Upper lobe of left lung (tissue), 4 donors: Measurements from ENCODE around the gene SNX20.

Source experiments
- POLR2A ChIP-seq, 4 donors: fragments of 450-650 bp; IDR thresholded peaks; one replicate each; pipeline ENCODE4 v1.5.1; 2016 to 2017; ENCODE audit warnings: antibody characterized with exemption in 4 of 4, mild to moderate bottlenecking in 2 of 4
- POLR2AphosphoS5 ChIP-seq, 2 donors: sonication (generic); formaldehyde crosslinking; IDR thresholded peaks; one replicate each; pipeline ENCODE4 v1.5.1; 2017; ENCODE audit warnings: antibody characterized with exemption in 2 of 2

DNA sequence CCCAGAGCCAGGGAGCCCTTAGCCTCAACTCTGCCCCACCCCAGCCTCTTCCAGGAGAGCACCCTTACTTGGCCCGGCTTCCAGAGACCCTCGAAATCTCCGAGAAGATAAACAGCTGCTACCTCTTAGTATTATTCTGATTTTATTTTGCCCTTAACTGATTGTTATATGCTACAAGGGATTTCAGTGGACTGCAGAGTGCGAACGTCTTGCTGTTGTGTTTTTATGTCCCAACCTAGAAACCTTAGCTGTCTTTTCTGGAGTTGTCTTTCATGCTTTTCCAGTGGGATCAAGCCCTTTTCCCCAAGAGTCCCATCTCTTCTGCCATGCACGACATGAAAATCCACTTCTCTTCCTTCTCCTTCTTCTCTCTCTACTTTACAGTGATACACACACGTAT lies 47.0 kb downstream of the SNX20 start:
- TF ChIP-seq POLR2A (IDR thresholded peaks at IDR 0.05) = no peak
- TF ChIP-seq POLR2AphosphoS5 (IDR thresholded peaks at IDR 0.05) = no peak
